Cardiac muscle cell (in vitro differentiated cells and primary cell): Measurements from ENCODE around the gene EPM2A. TPM values are rescaled to one million over a fixed set of nuclear protein-coding genes. Genes with fewer than 3 reads are reported as not detected.

Experiments used
- DNase-seq, 2 donors: peaks; one replicate each; pipeline versions ENCODE4 v3.0.0 to v3.0.0-alpha.2; 2010 to 2017; ENCODE audit warnings: low read depth in 1 of 2, low spot score in 1 of 2
- H3K27ac ChIP-seq: fragments of 200-600 bp; sonication (generic); 2 replicates; pipeline ENCODE4 v1.5.1; 2016
- H3K27me3 ChIP-seq: fragments of 200-600 bp; sonication (generic); 2 replicates; pipeline ENCODE4 v1.6.0; 2016; ENCODE audit warnings: control low read depth
- H3K36me3 ChIP-seq: fragments of 200-600 bp; sonication (generic); 2 replicates; pipeline ENCODE4 v1.5.1; 2016; ENCODE audit warnings: control low read depth
- H3K4me1 ChIP-seq: fragments of 200-600 bp; sonication (generic); 2 replicates; pipeline ENCODE4 v1.8.1; 2017; ENCODE audit warnings: low read depth, mild to moderate bottlenecking, mixed run types
- H3K4me3 ChIP-seq: fragments of 200-600 bp; sonication (generic); 2 replicates; pipeline ENCODE4 v1.5.1; 2016; ENCODE audit warnings: mild to moderate bottlenecking
- H3K9me3 ChIP-seq: fragments of 200-600 bp; sonication (generic); 2 replicates; pipeline ENCODE4 v1.5.1; 2017; ENCODE audit warnings: low read depth, mild to moderate bottlenecking, control low read depth
- polyA plus RNA-seq: library from polyadenylated mRNA; unstranded; fragments of >200 nt; fragmentation: Nextera tagmentation; extraction: Ambion mirVana; gene quantifications from 2 replicates; pipeline ENCODE4 v1.2.1, GENCODE V29; 2016
- total RNA-seq: library from RNA; depleted of rRNA; stranded (reverse); fragments of >200 nt; gene quantifications from 2 replicates; pipeline ENCODE4 v1.2.3, GENCODE V29; 2016
- TF ChIP-seq, protein P1 (sequence below): IDR thresholded peaks from 2 replicates; pipeline ENCODE4 v1.5.1; 2012; ENCODE audit warnings: low read depth, mild to moderate bottlenecking, low read length

Gene EPM2A
- total and polyA plus RNA-seq, 2 experiments from 2014 or later = 23.1 to 28.3 TPM

DNA sequence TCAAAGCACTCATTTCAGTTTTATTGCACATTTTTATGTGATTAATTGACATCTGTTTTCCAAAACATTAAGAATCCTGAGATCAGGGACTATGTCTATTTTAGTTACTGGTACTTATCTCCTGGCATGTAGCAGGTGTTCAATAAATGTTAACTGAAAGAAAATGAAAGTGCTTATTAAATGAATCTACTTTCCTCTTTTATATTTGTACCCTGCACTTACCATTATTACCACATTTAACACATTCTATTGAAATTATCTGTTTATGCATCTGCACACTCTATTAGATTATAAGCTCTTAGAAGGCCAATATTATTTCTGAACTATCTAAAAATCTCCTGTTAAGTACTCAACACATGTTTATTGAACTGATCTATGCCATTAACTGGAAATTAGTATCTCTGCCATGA, 131.9 kb downstream of the EPM2A start:
- no peak for DNase-seq
- no peaks in the 10 kb centered on the region for H3K36me3 ChIP-seq
- no peak overlapping the region for H3K4me3 ChIP-seq
- no peaks in the 10 kb centered on the region for H3K27me3 ChIP-seq
- H3K27ac ChIP-seq = no peak overlapping the region
- TF ChIP-seq, protein P1, sequence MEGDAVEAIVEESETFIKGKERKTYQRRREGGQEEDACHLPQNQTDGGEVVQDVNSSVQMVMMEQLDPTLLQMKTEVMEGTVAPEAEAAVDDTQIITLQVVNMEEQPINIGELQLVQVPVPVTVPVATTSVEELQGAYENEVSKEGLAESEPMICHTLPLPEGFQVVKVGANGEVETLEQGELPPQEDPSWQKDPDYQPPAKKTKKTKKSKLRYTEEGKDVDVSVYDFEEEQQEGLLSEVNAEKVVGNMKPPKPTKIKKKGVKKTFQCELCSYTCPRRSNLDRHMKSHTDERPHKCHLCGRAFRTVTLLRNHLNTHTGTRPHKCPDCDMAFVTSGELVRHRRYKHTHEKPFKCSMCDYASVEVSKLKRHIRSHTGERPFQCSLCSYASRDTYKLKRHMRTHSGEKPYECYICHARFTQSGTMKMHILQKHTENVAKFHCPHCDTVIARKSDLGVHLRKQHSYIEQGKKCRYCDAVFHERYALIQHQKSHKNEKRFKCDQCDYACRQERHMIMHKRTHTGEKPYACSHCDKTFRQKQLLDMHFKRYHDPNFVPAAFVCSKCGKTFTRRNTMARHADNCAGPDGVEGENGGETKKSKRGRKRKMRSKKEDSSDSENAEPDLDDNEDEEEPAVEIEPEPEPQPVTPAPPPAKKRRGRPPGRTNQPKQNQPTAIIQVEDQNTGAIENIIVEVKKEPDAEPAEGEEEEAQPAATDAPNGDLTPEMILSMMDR = no peak
- H3K9me3 ChIP-seq = no peaks in the 10 kb centered on the region
- H3K4me1 ChIP-seq = no peaks in the 10 kb centered on the region

DNA sequence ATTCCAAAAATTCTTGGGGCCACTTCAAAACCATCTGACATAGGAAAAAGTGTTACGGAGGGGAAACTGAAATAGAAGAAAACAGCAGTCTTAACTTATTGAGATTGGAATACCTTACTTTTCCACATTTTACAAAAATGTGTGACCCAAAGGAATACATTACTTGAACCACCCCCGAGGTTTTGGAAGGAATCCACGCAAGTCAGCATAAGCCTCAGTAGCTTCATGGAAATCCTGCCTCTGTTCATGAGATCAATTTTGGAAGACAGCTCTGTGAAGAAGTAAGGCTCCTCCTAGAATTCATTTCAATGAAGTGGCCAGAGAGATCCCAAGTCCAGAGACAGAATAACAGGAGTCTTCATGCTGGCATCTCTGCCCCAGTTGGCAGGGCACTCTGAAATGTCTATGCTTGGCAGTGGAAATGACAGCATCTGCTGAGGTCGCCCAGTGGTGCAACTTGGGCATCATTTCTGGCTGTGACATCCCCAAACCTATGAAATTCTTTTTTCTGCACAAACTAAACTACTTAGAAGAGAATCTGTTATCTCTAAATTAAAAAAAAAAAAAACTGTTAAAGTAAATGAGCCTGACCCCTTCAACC, 132.5 kb downstream of the EPM2A start:
- TF ChIP-seq, protein P1 = no peak
- Histone ChIP-seq H3K36me3 (no peaks in the 10 kb centered on the region), H3K27ac (no peak overlapping the region), H3K4me3 (no peak overlapping the region), H3K4me1 (no peaks in the 10 kb centered on the region), H3K9me3 (no peaks in the 10 kb centered on the region), H3K27me3 (no peaks in the 10 kb centered on the region)
- DNase-seq = no peak

DNA sequence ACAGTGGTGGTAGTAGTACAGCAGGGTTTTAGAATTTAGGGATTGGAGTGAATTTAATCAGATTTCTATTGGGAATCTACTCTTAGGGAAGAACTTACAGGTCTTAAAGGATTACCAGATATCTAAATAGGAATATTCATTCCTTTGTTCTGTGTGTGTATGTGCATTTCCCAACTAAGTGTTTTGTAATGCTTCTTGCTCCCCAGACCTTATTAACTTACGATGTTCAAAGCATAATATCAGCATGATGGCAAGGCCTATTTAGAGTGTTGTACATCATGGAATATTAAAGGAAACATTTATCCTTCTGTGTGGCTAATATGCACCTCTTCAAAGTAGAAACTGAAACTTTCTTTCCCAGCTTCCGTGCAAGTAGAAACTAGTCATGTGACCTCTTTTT, 133.9 kb downstream of the EPM2A start:
- H3K36me3 ChIP-seq = no peaks in the 10 kb centered on the region
- no peaks in the 10 kb centered on the region for H3K27me3 ChIP-seq
- no peaks in the 10 kb centered on the region for H3K9me3 ChIP-seq
- H3K27ac ChIP-seq = no peak overlapping the region
- H3K4me1 ChIP-seq = no peaks in the 10 kb centered on the region
- no peak overlapping the region for H3K4me3 ChIP-seq
- TF ChIP-seq, protein P1 = no peak
- no peak for DNase-seq

DNA sequence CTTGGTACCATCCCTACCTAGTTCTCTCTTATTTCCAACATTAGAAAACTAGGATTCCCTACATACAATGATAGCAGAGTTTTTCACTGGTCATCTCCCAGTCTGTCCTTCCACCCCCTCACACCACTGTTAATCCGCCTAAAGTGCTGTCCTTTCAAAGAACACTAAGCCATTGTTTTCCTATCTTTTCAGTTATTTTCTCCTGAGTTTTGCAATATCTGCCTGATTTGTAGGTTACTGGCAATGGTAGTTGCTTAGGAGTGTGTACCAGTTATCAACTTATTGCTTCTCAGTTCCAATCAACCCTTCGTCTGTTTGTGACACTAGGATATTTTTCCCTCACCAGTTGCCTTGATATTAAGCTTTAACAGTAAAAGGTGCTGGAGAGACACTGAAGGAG, 135.0 kb downstream of the EPM2A start:
- no peaks in the 10 kb centered on the region for H3K36me3 ChIP-seq
- H3K27ac ChIP-seq = no peak overlapping the region
- H3K9me3 ChIP-seq = no peaks in the 10 kb centered on the region
- H3K27me3 ChIP-seq = no peaks in the 10 kb centered on the region
- no peaks in the 10 kb centered on the region for H3K4me1 ChIP-seq
- DNase-seq = peak in 1 of 2 donors; percentile 29
- TF ChIP-seq, protein P1 = no peak
- no peak overlapping the region for H3K4me3 ChIP-seq

DNA sequence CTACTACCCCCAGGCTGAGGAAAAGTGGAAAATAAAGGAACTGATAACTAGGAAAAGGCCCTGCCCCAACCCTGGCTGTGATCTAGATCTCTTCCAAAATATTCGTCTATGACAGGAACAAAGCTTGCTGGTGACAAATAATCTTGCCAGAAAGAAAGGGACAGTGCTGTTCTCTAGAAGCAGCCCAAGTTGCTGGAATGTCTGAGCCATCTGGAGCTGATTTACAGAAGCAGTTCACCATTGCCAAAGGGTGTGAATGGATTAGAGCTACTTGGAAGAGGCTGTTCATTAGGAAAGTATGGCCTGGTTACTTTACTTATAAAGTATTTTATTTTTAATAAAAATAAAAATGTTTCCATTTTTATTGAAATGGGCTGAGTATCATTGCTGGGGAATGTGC, 146.3 kb downstream of the EPM2A start:
- TF ChIP-seq, protein P1 = no peak
- H3K36me3 ChIP-seq = no peaks in the 10 kb centered on the region

DNA sequence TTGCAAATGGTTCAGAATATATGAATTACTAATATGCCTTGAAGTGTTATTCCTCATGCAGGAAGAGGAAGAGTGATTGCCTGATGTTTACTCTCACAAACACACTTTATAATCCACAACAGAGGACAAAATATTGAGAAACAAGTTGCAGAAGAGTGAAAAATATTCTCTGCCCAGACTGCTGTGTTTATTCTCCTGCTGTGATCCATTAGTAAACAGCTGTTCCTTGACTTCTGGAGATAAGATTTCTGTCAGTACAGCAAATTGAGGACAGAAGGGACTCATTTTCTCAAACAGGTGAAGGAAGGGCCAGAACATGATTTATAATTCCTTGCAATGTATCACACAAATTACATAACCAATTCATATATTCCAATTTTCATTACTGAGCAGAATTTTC, 148.0 kb downstream of the EPM2A start:
- no peaks in the 10 kb centered on the region for H3K4me1 ChIP-seq
- TF ChIP-seq, protein P1 = no peak
- no peak for DNase-seq
- no peak overlapping the region for H3K27ac ChIP-seq
- no peaks in the 10 kb centered on the region for H3K9me3 ChIP-seq
- H3K36me3 ChIP-seq = no peaks in the 10 kb centered on the region
- H3K4me3 ChIP-seq = no peak overlapping the region
- no peaks in the 10 kb centered on the region for H3K27me3 ChIP-seq

More for the DNA sequence above, 146.3 kb downstream of the EPM2A start:
- Histone ChIP-seq H3K4me3 (no peak overlapping the region), H3K4me1 (no peaks in the 10 kb centered on the region), H3K9me3 (no peaks in the 10 kb centered on the region), H3K27ac (no peak overlapping the region), H3K27me3 (no peaks in the 10 kb centered on the region)
- no peak for DNase-seq
